Stimulated activated CD4-positive, alpha-beta T cell treated with anti-CD3 and anti-CD28 coated beads, Interleukin-12 subunit alpha, Interleukin-12 subunit beta, amount 100 ng/mL, for 48 hours (primary cell): ENCODE data around the gene SHOX.
"Not testable (repeated sequence)": the region's sequence is repeated elsewhere in the genome, so short reads cannot be mapped to it uniquely, and the experiment has no call there.

Experiments
- DNase-seq, 3 donors: peaks; one replicate each; pipeline ENCODE4 v3.0.0-alpha.2; 2020; ENCODE audit warnings: low read depth in 2 of 3, low spot score in 1 of 3

SHOX gene

GRCh38 chrX:621705-622503 is 8.7 kb upstream of the SHOX start:
- no peak for DNase-seq

- DNase-seq: not testable (repeated sequence)
Observed at GRCh38 chrX:622802-623201, 7.8 kb upstream of the SHOX start.

GRCh38 chrX:623268-623598 is 7.4 kb upstream of the SHOX start:
- no peak for DNase-seq

DNA sequence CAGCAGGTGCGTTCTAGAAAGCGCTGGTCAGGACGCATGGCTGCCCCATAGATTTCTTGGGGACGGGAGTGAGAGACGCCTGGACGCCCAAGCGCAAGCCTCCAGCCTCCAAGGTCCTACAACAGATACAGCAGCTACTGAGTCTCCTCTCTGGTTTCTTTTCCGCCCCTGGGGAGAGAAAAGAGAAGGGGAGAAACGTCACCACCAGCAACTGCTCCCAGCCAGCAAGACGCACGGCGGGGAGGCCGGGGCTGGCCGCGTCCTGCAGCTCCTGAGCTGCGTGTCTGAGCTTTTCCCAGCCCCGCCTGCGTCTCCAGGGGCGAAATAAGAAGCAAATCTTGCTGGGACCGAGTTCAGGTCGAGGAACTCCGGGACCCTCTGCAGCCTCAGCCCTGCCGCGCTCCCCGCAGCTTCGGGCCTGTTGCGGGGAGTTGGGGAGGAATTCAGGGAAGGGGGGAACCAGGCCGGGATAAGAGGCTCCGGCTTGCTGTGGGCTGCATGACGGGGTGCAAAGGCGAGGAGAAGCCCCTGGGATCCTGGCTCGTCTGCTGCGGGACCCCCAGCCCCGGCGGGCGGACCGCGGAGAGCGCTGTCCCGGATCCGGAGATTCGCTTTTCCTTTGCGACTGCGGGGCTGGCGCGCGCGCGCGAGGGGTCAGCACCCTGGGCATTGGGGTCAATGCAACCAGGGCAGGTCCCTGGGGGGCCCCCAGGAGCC is 6.8 kb upstream of the SHOX start:
- DNase-seq: no peak

GRCh38 chrX:625137-625691 is 5.4 kb upstream of the SHOX start:
- no peak for DNase-seq

DNA sequence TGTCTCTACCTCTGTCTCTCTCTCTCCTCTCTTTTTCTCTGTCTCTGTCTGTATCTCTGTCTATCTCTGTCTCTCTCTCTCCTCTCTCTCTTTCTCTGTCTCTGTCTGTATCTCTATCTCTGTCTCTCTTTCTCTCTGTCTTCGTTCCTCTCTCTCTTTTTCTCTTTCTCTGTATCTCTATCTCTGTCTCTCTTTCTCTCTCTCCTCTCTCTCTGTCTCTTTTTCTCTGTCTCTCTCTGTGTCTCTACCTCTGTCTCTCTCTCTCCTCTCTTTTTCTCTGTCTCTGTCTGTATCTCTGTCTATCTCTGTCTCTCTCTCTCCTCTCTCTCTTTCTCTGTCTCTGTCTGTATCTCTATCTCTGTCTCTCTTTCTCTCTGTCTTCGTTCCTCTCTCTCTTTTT is 4.5 kb upstream of the SHOX start:
- not testable (repeated sequence) for DNase-seq

GRCh38 chrX:626745-627509 is 3.7 kb upstream of the SHOX start:
- no peak for DNase-seq

GRCh38 chrX:627510-627981 is 3.0 kb upstream of the SHOX start:
- DNase-seq: no peak

DNA sequence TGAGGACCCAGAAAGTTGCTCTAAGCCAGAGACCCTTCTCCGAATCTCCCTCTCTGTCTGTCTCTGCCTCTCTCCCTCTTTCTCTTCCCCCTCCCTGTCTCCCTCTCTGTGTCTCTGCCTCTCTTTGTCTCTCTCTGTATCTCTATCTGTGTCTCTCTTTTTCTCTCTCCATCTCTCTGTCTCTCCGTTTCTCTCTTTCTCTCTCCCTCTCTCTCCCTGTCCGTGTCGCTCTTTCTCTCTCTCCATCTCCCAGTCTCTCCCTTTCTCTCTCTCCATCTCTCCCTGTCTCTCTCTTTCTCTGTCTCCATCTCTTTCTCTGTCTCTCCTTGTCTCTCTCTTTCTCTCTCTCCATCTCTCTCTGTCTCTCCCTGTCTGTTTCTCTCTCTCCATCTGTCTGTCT is 2.6 kb upstream of the SHOX start:
- DNase-seq: no peak

DNA sequence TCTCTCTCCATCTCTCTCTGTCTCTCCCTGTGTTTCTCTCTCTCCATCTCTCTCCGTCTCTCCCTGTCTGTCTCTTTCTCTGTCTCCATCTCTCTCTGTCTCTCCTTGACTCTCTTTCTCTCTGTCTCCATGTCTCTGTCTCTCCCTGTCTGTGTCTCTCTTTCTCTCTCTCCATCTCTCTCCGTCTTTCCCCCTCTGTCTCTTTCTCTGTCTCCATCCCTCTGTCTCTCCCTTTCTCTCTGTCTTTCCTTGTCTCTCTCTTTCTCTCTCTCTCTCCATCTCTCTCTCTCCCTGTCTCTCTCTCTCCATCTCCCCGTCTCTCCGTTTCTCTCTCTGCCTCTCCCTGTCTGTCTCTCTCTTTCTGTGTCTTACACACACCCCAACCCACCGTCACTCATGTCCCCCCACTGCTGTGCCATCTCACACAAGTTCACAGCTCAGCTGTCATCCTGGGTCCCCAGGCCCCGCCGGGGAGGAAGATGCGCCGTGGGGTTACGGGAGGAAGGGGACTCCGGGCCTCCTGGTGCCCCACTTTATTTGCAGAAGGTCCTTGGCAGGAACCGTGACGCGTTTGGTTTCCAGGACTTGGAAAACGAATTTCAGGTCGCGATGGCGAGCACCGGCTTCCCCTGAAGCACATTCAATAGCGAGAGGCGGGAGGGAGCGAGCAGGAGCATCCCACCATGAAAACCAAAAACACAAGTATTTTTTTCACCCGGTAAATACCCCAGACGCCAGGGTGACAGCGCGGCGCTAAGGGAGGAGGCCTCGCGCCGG is 1.2 kb upstream of the SHOX start:
- DNase-seq: no peak

- DNase-seq: no peak
Observed at GRCh38 chrX:630007-630611, 482 bp upstream of the SHOX start.

DNA sequence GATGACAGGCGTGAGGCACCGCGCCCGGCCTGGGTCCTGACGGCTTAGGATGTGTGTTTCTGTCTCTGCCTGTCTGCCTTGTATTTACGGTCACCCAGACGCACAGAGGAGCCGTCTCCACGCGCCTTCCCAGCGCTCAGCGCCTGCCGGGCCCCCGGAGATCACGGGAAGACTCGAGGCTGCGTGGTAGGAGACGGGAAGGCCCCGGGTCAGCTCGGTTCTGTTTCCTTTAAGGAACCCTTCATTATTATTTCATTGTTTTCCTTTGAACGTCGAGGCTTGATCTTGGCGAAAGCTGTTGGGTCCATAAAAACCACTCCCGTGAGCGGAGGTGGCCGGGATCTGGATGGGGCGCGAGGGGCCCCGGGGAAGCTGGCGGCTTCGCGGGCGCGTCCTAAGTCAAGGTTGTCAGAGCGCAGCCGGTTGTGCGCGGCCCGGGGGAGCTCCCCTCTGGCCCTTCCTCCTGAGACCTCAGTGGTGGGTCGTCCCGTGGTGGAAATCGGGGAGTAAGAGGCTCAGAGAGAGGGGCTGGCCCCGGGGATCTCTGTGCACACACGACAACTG is 1.3 kb downstream of the SHOX start:
- no peak for DNase-seq

DNA sequence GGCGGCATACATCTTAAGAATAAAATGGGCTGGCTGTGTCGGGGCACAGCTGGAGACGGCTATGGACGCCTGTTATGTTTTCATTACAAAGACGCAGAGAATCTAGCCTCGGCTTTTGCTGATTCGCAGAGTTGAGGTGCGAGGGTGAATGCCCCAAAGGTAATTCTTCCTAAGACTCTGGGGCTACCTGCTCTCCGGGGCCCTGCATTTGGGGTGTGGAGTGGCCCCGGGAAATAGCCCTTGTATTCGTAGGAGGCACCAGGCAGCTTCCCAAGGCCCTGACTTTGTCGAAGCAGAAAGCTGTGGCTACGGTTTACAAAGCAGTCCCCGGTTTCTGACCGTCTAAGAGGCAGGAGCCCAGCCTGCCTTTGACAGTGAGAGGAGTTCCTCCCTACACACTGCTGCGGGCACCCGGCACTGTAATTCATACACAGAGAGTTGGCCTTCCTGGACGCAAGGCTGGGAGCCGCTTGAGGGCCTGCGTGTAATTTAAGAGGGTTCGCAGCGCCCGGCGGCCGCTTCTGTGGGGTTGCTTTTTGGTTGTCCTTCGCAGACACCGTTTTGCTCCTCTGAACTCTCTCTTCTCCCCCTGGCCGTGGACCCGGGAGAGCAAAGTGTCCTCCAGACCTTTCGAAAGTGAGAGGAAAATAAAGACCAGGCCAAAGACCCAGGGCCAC is 1.9 kb downstream of the SHOX start:
- no peak for DNase-seq

GRCh38 chrX:633043-633984 is 2.7 kb downstream of the SHOX start:
- DNase-seq: no peak

DNA sequence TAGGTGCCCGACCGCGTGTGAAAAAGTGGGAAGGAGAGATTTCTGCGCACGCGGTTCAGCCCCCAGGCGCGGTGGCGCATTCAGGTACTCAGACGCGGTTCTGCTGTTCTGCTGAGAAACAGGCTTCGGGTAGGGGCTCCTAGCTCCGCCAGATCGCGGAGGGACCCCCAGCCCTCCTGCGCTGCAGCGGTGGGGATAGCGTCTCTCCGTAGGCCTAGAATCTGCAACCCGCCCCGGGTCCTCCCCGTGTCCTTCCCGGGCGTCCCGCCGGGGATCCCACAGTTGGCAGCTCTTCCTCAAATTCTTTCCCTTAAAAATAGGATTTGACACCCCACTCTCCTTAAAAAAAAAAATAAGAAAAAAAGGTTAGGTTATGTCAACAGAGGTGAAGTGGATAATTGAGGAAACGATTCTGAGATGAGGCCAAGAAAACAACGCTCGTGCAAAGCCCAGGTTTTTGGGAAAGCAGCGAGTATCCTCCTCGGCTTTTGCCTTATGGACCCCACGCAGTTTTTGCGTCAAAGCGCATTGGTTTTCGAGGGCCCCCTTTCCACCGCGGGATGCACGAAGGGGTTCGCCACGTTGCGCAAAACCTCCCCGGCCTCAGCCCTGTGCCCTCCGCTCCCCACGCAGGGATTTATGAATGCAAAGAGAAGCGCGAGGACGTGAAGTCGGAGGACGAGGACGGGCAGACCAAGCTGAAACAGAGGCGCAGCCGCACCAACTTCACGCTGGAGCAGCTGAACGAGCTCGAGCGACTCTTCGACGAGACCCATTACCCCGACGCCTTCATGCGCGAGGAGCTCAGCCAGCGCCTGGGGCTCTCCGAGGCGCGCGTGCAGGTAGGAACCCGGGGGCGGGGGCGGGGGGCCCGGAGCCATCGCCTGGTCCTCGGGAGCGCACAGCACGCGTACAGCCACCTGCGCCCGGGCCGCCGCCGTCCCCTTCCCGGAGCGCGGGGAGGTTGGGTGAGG is 3.7 kb downstream of the SHOX start:
- no peak for DNase-seq

- DNase-seq: no peak
Observed at GRCh38 chrX:635428-636090, 5.0 kb downstream of the SHOX start.
